Keratinocyte (primary cell): ENCODE data around the gene CNNM3. TPM values are rescaled to one million over a fixed set of nuclear protein-coding genes. Genes with fewer than 3 reads are reported as not detected.

Experiments used
- DNase-seq: peaks from one replicate; pipeline ENCODE4 v3.0.0-alpha.2; 2011; ENCODE audit warnings: low read depth, missing footprints, low spot score
- FAIRE-seq: peaks from 2 replicates; lab custom pipeline; 2011; peaks lifted over from hg19 to GRCh38; lab: Jason Lieb, UNC
- H2AFZ ChIP-seq: 2 replicates; pipeline ENCODE4 v1.6.0; 2012; ENCODE audit warnings: low read length, control low read depth, inconsistent platforms; ENCODE audit not compliant: control insufficient read depth
- H3K27ac ChIP-seq: 2 replicates; pipeline ENCODE4 v1.5.1; 2011; ENCODE audit warnings: low read length; ENCODE audit not compliant: control insufficient read depth, insufficient read depth
- H3K27me3 ChIP-seq: 3 replicates; pipeline ENCODE4 v1.6.0; 2011; ENCODE audit warnings: low read length; ENCODE audit not compliant: control insufficient read depth, insufficient read depth; ENCODE audit errors: extremely low read depth
- H3K36me3 ChIP-seq, 2 experiments: 2 replicates in 1 of 2; 3 replicates in 1 of 2; pipeline ENCODE4 v1.5.1; 2011; ENCODE audit warnings: low read length in 2 of 2, mild to moderate bottlenecking in 1 of 2; ENCODE audit not compliant: control insufficient read depth in 2 of 2, insufficient read depth in 2 of 2; ENCODE audit errors: extremely low read depth in 1 of 2
- H3K4me1 ChIP-seq: 3 replicates; pipeline ENCODE4 v1.5.1; 2011; ENCODE audit warnings: low read length; ENCODE audit not compliant: control insufficient read depth, insufficient read depth; ENCODE audit errors: extremely low read depth
- H3K4me2 ChIP-seq: 3 replicates; pipeline ENCODE4 v1.6.0; 2011; ENCODE audit warnings: low read depth, low read length; ENCODE audit not compliant: control insufficient read depth, insufficient read depth; ENCODE audit errors: extremely low read depth
- H3K4me3 ChIP-seq, 3 experiments: fragments of 200-600 bp in 1 of 3; sonication (generic) in 1 of 3; 2 replicates in 2 of 3; 3 replicates in 1 of 3; pipeline ENCODE4 v1.5.1; 2011 to 2016; ENCODE audit warnings: low read length in 3 of 3, mild to moderate bottlenecking in 3 of 3, control low read depth in 2 of 3, inconsistent platforms in 1 of 3, low read depth in 1 of 3, mixed read lengths in 1 of 3, mixed run types in 1 of 3, moderate library complexity in 1 of 3; ENCODE audit not compliant: control insufficient read depth in 2 of 3, insufficient read depth in 2 of 3; ENCODE audit errors: extremely low read depth in 1 of 3
- H3K79me2 ChIP-seq: 2 replicates; pipeline ENCODE4 v1.6.0; 2012; ENCODE audit warnings: low read length; ENCODE audit not compliant: control insufficient read depth, insufficient read depth
- H3K9ac ChIP-seq: 3 replicates; pipeline ENCODE4 v1.6.0; 2011; ENCODE audit warnings: low read length; ENCODE audit not compliant: control insufficient read depth, insufficient read depth; ENCODE audit errors: extremely low read depth
- H3K9me1 ChIP-seq: 3 replicates; pipeline ENCODE4 v1.6.0; 2011; ENCODE audit warnings: low read length; ENCODE audit not compliant: control insufficient read depth, insufficient read depth; ENCODE audit errors: extremely low read depth
- H3K9me3 ChIP-seq: 2 replicates; pipeline ENCODE4 v1.5.1; 2012; ENCODE audit warnings: low read depth, low read length; ENCODE audit not compliant: control insufficient read depth
- H4K20me1 ChIP-seq: 3 replicates; pipeline ENCODE4 v1.6.0; 2011; ENCODE audit warnings: low read length; ENCODE audit not compliant: control insufficient read depth, insufficient read depth; ENCODE audit errors: extremely low read depth
- CTCF ChIP-seq, 3 experiments: IDR thresholded peaks in 1 of 3; conservative IDR thresholded peaks in 1 of 3; optimal IDR thresholded peaks in 1 of 3; 2 replicates in 2 of 3; 3 replicates in 1 of 3; pipeline versions ENCODE3 to v1.5.1; 2011; ENCODE audit warnings: low read length in 3 of 3, mild to moderate bottlenecking in 3 of 3, moderate library complexity in 2 of 3, control low read depth in 1 of 3, inconsistent platforms in 1 of 3; ENCODE audit not compliant: insufficient read depth in 2 of 3; ENCODE audit errors: extremely low read depth in 1 of 3
- EZH2 ChIP-seq: IDR thresholded peaks from one replicate; pipeline ENCODE4 v1.6.1; 2012; ENCODE audit warnings: inconsistent platforms, mild to moderate bottlenecking, low read length, moderate library complexity
- dilution Hi-C: fragments of 300-500 bp; cut with MboI; formaldehyde crosslinking; loops from one replicate; pipeline ENCODE4 v1.7.0; 2020; ENCODE audit warnings: low sequenced_read_pairs; ENCODE audit not compliant: extremely low pct_ligation_motif_present
- polyA plus RNA-seq, 5 experiments: library from polyadenylated mRNA; depleted of rRNA in 3 of 5; stranded (reverse) in 3 of 5; stranded (forward) in 1 of 5; unstranded in 1 of 5; fragments of >200 nt; gene quantifications; 1 replicate in 1 of 5; 2 replicates in 3 of 5; 3 replicates in 1 of 5; pipeline versions ENCODE4 v1.2.1 to v1.2.3, GENCODE V29; 2011 to 2012; ENCODE audit warnings: missing spikeins in 2 of 5, low read depth in 1 of 5, low replicate concordance in 1 of 5

CNNM3 gene
- polyA plus RNA-seq, 1 donor (not counting 4 experiments of a cell fraction or from before 2014, with no cell fraction given) = 2.3 TPM

DNA sequence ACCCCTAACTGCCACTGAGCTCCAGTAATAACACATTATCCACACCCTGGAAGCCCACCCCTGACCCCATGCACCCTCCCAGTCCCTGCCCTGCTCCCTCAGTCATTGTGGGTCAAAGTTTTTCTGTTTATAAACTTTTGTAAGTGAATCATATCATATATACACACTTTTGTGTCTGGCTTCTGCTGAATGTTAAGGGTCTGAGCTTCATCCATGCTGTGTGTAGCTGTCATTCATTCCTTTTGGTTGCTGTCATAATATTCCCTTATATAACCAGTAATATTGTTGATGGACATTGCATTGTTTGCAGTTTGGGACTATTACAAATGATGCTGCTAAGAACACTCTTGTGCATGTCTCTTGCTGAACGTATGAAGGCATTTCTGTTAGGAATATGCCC, 40.9 kb upstream of the CNNM3 start:
- FAIRE-seq = no peak
- dilution Hi-C loops = no loop called here
- DNase-seq = no peak

DNA sequence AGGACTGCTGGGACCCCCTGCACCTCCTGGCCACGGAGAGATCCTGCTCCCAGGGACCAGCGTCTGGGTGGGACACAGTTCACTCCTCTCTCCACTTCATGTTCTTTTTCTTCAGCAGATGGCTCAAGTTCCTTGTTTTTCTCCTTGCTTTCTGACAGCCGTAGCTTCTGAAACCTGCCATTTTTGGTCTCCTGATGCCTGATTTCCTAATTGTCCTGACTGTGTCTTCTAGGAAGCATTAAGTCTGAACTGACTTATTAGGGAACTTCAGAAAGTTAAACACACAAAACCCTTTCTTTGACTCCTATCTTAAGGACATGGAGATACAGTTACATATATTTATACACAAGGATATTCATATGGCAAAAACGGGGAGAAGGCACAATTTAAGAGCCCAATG, 32.7 kb upstream of the CNNM3 start:
- no peaks in the 10 kb centered on the region for H3K27me3 ChIP-seq
- H3K4me2 ChIP-seq = no peak overlapping the region
- no peak overlapping the region for H3K27ac ChIP-seq
- H4K20me1 ChIP-seq = no peaks in the 10 kb centered on the region
- no peaks in the 10 kb centered on the region for H3K36me3 ChIP-seq
- TF ChIP-seq EZH2 (no peak), CTCF (optimal IDR thresholded peaks at IDR 0.05 in 1 of 3, IDR thresholded peaks at IDR 0.05 in 1 of 3, conservative IDR thresholded peaks at IDR 0.05 in 1 of 3; ENCODE audit: extremely low read depth in 1 of 3, insufficient read depth in 2 of 3, low read length in 3 of 3) (no peak)
- DNase-seq (no peak), FAIRE-seq (no peak)
- dilution Hi-C loops = no loop called here
- H2AFZ ChIP-seq = no peak overlapping the region
- H3K4me1 ChIP-seq = peaks cover 19% of the 10 kb centered on the region
- H3K79me2 ChIP-seq = no peaks in the 10 kb centered on the region
- no peaks in the 10 kb centered on the region for H3K9me1 ChIP-seq
- no peak overlapping the region for H3K9ac ChIP-seq
- no peaks in the 10 kb centered on the region for H3K9me3 ChIP-seq
- no peak overlapping the region for H3K4me3 ChIP-seq

More for the DNA sequence above, 40.9 kb upstream of the CNNM3 start:
- Histone ChIP-seq H2AFZ (no peak overlapping the region), H3K9me3 (no peaks in the 10 kb centered on the region), H3K79me2 (no peaks in the 10 kb centered on the region), H3K36me3 (no peaks in the 10 kb centered on the region), H3K27me3 (no peaks in the 10 kb centered on the region), H3K4me1 (peaks cover 25% of the 10 kb centered on the region), H3K4me3 (no peak overlapping the region), H3K4me2 (no peak overlapping the region), H3K9me1 (no peaks in the 10 kb centered on the region), H4K20me1 (no peaks in the 10 kb centered on the region), H3K27ac (no peak overlapping the region), H3K9ac (no peak overlapping the region)
- TF ChIP-seq CTCF (optimal IDR thresholded peaks at IDR 0.05 in 1 of 3, IDR thresholded peaks at IDR 0.05 in 1 of 3, conservative IDR thresholded peaks at IDR 0.05 in 1 of 3; ENCODE audit: extremely low read depth in 1 of 3, insufficient read depth in 2 of 3, low read length in 3 of 3) (no peak), EZH2 (no peak)
